H1 (cell line): Measurements from ENCODE around the gene PDE6B. TPM values are rescaled to one million over a fixed set of nuclear protein-coding genes. Genes with fewer than 3 reads are reported as not detected.

ENCODE experiments used
- CBX5 ChIP-seq: fragments of 300-800, 300-1000 bp; sonication (generic); IDR thresholded peaks from 2 replicates; pipeline ENCODE4 v1.7.1; 2016; ENCODE audit warnings: antibody characterized with exemption, low read length, low read depth
- CBX8 ChIP-seq: fragments of 300-800, 300-1000 bp; sonication (generic); IDR thresholded peaks from 2 replicates; pipeline ENCODE4 v1.7.1; 2016; ENCODE audit warnings: low read depth, low read length, borderline replicate concordance
- CHD1 ChIP-seq: IDR thresholded peaks from 2 replicates; pipeline ENCODE4 v1.6.1; 2012; ENCODE audit warnings: low read depth, low read length, improper control_type of control experiment
- EZH2 ChIP-seq: fragments of 200-600 bp; sonication (generic); IDR thresholded peaks from 2 replicates; pipeline ENCODE4 v1.7.1; 2012; ENCODE audit warnings: low read depth, mild to moderate bottlenecking, moderate library complexity, low read length, inconsistent platforms; ENCODE audit not compliant: severe bottlenecking
- FOSL1 ChIP-seq: IDR thresholded peaks from 2 replicates; pipeline ENCODE4 v1.6.1; 2011; ENCODE audit warnings: mild to moderate bottlenecking, low read depth, low read length, moderate library complexity; ENCODE audit not compliant: insufficient read depth
- KDM1A ChIP-seq: fragments of 200-600, 300-600 bp; sonication (generic); IDR thresholded peaks from 2 replicates; pipeline ENCODE4 v1.7.1; 2016; ENCODE audit warnings: mild to moderate bottlenecking, low read length, borderline replicate concordance
- KDM4A ChIP-seq: IDR thresholded peaks from one replicate; pipeline ENCODE4 v1.7.1; 2012; ENCODE audit warnings: low read depth, mild to moderate bottlenecking, moderate library complexity, low read length, inconsistent platforms; ENCODE audit not compliant: severe bottlenecking
- MAFK ChIP-seq: IDR thresholded peaks from 2 replicates; pipeline ENCODE4 v1.6.1; 2012; ENCODE audit warnings: low read depth, mild to moderate bottlenecking, improper control_type of control experiment, low read length
- SP1 ChIP-seq: IDR thresholded peaks from 2 replicates; pipeline ENCODE4 v1.6.1; 2011; ENCODE audit warnings: low read depth, low read length
- polyA plus RNA-seq, 7 experiments: library from polyadenylated mRNA; depleted of rRNA in 3 of 7; stranded (reverse) in 5 of 7; unstranded in 2 of 7; fragments of >200 nt in 5 of 7; fragments of 200-250 nt in 2 of 7; gene quantifications; 1 replicate in 5 of 7; 2 replicates in 1 of 7; 4 replicates in 1 of 7; pipeline versions ENCODE4 v1.2.1 to v1.2.3, GENCODE V29; 2011 to 2013; ENCODE audit warnings: missing spikeins in 2 of 7, mixed read lengths in 2 of 7
- total RNA-seq: library from RNA; stranded (reverse); fragmentation: NEBNext Ultra II Directional; extraction: Animal tissue kit (Norgen Biotek cat#: 25700); gene quantifications from 2 replicates; pipeline ENCODE4 v1.2.1, GENCODE V29; 2021
- TF ChIP-seq, protein P1 (sequence below): fragments of 300-600 bp; sonication (generic); IDR thresholded peaks from 2 replicates; pipeline ENCODE4 v1.7.1; 2012; ENCODE audit warnings: low read length, moderate library complexity, mild to moderate bottlenecking, inconsistent platforms; ENCODE audit not compliant: insufficient replicate concordance

Gene PDE6B
- total and polyA plus RNA-seq, 2 of the 8 experiments (the other 6 are each of a cell fraction or from before 2014, with no cell fraction given), result 4.1 to 8.4 TPM

DNA sequence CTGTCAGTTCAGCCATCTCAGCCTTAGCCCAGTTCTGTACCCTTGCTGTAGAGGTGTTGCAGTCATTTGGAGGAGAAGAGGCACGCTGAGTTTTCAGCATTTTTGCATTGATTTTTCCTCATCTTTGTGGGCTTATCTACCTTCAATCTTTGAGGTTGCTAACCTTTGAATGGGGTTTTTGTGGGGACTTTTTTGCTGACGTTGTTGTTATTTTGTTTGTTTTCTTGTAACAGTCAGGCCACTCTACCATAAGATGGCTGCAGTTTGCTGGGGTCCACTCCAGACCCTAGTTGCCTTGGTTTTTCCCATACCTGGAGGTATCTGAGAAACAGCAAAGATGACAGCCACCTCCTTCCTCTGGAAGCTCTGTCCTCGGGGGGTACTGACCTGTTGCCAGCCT, 26.4 kb upstream of the PDE6B start (continued):
- TF ChIP-seq, protein P1, sequence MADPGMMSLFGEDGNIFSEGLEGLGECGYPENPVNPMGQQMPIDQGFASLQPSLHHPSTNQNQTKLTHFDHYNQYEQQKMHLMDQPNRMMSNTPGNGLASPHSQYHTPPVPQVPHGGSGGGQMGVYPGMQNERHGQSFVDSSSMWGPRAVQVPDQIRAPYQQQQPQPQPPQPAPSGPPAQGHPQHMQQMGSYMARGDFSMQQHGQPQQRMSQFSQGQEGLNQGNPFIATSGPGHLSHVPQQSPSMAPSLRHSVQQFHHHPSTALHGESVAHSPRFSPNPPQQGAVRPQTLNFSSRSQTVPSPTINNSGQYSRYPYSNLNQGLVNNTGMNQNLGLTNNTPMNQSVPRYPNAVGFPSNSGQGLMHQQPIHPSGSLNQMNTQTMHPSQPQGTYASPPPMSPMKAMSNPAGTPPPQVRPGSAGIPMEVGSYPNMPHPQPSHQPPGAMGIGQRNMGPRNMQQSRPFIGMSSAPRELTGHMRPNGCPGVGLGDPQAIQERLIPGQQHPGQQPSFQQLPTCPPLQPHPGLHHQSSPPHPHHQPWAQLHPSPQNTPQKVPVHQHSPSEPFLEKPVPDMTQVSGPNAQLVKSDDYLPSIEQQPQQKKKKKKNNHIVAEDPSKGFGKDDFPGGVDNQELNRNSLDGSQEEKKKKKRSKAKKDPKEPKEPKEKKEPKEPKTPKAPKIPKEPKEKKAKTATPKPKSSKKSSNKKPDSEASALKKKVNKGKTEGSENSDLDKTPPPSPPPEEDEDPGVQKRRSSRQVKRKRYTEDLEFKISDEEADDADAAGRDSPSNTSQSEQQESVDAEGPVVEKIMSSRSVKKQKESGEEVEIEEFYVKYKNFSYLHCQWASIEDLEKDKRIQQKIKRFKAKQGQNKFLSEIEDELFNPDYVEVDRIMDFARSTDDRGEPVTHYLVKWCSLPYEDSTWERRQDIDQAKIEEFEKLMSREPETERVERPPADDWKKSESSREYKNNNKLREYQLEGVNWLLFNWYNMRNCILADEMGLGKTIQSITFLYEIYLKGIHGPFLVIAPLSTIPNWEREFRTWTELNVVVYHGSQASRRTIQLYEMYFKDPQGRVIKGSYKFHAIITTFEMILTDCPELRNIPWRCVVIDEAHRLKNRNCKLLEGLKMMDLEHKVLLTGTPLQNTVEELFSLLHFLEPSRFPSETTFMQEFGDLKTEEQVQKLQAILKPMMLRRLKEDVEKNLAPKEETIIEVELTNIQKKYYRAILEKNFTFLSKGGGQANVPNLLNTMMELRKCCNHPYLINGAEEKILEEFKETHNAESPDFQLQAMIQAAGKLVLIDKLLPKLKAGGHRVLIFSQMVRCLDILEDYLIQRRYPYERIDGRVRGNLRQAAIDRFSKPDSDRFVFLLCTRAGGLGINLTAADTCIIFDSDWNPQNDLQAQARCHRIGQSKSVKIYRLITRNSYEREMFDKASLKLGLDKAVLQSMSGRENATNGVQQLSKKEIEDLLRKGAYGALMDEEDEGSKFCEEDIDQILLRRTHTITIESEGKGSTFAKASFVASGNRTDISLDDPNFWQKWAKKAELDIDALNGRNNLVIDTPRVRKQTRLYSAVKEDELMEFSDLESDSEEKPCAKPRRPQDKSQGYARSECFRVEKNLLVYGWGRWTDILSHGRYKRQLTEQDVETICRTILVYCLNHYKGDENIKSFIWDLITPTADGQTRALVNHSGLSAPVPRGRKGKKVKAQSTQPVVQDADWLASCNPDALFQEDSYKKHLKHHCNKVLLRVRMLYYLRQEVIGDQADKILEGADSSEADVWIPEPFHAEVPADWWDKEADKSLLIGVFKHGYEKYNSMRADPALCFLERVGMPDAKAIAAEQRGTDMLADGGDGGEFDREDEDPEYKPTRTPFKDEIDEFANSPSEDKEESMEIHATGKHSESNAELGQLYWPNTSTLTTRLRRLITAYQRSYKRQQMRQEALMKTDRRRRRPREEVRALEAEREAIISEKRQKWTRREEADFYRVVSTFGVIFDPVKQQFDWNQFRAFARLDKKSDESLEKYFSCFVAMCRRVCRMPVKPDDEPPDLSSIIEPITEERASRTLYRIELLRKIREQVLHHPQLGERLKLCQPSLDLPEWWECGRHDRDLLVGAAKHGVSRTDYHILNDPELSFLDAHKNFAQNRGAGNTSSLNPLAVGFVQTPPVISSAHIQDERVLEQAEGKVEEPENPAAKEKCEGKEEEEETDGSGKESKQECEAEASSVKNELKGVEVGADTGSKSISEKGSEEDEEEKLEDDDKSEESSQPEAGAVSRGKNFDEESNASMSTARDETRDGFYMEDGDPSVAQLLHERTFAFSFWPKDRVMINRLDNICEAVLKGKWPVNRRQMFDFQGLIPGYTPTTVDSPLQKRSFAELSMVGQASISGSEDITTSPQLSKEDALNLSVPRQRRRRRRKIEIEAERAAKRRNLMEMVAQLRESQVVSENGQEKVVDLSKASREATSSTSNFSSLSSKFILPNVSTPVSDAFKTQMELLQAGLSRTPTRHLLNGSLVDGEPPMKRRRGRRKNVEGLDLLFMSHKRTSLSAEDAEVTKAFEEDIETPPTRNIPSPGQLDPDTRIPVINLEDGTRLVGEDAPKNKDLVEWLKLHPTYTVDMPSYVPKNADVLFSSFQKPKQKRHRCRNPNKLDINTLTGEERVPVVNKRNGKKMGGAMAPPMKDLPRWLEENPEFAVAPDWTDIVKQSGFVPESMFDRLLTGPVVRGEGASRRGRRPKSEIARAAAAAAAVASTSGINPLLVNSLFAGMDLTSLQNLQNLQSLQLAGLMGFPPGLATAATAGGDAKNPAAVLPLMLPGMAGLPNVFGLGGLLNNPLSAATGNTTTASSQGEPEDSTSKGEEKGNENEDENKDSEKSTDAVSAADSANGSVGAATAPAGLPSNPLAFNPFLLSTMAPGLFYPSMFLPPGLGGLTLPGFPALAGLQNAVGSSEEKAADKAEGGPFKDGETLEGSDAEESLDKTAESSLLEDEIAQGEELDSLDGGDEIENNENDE, result no peak
- no peak for TF ChIP-seq CBX8
- no peak for TF ChIP-seq MAFK
- no peak for TF ChIP-seq EZH2
- TF ChIP-seq CBX5, result no peak
- no peak for TF ChIP-seq FOSL1
- no peak for TF ChIP-seq KDM1A
- no peak for TF ChIP-seq SP1
- TF ChIP-seq CHD1, result no peak
- no peak for TF ChIP-seq KDM4A
